A673 (cell line): ENCODE data around the gene TES.

Experiments
- EZH2 ChIP-seq: fragments of 200-600 bp; sonication (generic); IDR thresholded peaks from 2 replicates; pipeline ENCODE4 v1.6.1; 2017; ENCODE audit warnings: borderline replicate concordance, low read depth, mild to moderate bottlenecking, mixed read lengths, antibody characterized with exemption, low read length; ENCODE audit not compliant: poor library complexity, severe bottlenecking
- TF ChIP-seq, protein P1 (sequence below): fragments of 300-800, 200-600 bp; sonication (generic); conservative IDR thresholded peaks from 2 replicates; pipeline ENCODE4 v1.5.1; 2017; ENCODE audit warnings: low read depth, mild to moderate bottlenecking, antibody characterized with exemption, low read length, moderate library complexity, mixed read lengths

DNA sequence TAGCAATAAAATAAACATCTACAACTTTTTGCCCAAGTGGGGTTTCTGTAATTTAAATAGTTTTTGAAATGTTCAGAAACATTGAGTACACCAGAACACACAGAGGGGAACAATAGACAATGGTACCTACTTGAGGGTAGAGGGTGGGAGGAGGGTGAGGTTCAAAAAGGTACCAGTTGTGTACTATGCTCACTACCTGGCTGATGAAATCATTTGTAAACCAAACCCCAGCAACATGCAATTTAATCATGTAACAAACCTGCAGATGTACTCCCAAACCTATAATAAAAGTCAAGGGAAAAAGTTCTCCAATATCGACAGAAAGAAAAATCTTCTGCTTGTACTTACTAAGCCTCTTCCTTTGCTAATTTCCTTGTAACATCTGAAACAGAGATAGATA, 4.2 kb upstream of the TES start:
- TF ChIP-seq, protein P1, sequence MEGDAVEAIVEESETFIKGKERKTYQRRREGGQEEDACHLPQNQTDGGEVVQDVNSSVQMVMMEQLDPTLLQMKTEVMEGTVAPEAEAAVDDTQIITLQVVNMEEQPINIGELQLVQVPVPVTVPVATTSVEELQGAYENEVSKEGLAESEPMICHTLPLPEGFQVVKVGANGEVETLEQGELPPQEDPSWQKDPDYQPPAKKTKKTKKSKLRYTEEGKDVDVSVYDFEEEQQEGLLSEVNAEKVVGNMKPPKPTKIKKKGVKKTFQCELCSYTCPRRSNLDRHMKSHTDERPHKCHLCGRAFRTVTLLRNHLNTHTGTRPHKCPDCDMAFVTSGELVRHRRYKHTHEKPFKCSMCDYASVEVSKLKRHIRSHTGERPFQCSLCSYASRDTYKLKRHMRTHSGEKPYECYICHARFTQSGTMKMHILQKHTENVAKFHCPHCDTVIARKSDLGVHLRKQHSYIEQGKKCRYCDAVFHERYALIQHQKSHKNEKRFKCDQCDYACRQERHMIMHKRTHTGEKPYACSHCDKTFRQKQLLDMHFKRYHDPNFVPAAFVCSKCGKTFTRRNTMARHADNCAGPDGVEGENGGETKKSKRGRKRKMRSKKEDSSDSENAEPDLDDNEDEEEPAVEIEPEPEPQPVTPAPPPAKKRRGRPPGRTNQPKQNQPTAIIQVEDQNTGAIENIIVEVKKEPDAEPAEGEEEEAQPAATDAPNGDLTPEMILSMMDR, result no peak
- TF ChIP-seq EZH2, result no peak
